GM21390 (cell line): ENCODE results near the gene ESRRA.
"Not testable (repeated sequence)": the region's sequence is repeated elsewhere in the genome, so short reads cannot be mapped to it uniquely, and the experiment has no call there.

Source experiments
- ATAC-seq: cut with Tn5 transposase; IDR thresholded peaks from one replicate; pipeline ENCODE4 v1.9.1; 2021; ENCODE audit not compliant: unreplicated experiment

ESRRA gene

GRCh38 chr11:64307795-64308194 lies 2.5 kb downstream of the ESRRA start:
- ATAC-seq: not testable (repeated sequence)

- no peak for ATAC-seq
These were observed 7.6 kb downstream of the ESRRA start for GRCh38 chr11:64312947-64313346.

GRCh38 chr11:64313491-64314145 lies 8.3 kb downstream of the ESRRA start:
- no peak for ATAC-seq

DNA sequence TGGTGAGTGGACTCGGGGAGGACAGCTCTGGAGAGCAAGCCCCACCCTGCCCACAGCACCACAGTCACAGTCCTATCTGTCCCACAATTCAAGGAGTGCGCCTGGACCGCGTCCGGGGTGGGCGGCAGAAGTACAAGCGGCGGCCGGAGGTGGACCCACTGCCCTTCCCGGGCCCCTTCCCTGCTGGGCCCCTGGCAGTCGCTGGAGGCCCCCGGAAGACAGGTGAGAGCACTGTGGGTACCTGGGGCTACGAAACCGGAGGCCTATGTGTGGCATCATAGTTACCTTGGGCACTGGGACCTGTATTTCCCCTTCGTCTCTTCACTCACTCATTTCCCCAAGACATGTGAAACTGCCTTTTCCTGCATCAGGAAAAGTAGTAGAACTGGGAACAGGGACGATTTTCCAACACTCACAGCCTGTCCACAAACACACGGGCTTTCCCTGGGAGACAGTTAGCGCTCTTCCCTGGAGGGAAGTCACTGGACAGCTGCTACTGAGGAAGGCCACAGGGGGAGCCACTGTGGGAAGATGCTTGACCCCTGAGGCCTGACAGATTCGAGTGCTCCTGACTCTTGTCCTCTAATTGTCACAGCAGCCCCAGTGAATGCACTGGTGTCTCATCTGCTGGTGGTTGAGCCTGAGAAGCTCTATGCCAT lies 9.0 kb downstream of the ESRRA start:
- ATAC-seq: no peak

DNA sequence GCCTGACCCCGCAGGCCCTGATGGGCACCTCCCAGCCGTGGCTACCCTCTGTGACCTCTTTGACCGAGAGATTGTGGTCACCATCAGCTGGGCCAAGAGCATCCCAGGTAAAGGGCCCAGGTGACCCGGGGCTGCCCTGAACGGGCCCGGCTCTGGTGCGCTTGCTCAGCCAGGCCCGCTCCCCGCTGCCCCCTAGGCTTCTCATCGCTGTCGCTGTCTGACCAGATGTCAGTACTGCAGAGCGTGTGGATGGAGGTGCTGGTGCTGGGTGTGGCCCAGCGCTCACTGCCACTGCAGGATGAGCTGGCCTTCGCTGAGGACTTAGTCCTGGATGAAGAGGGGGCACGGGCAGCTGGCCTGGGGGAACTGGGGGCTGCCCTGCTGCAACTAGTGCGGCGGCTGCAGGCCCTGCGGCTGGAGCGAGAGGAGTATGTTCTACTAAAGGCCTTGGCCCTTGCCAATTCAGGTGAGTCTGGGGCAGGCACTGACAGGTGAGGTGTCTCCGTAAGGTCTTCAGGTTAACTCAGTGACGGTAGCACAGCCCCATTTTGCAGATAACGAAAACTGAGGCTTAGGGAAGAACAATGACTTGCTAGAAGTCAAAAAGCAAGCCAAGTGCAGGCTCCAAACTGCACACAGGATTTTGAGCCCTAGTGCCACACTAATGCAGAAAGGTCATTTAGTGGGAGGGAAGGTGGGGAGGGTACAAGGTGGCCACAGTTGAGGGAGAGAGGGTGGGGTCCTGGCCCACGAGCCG lies 9.7 kb downstream of the ESRRA start:
- ATAC-seq: no peak

DNA sequence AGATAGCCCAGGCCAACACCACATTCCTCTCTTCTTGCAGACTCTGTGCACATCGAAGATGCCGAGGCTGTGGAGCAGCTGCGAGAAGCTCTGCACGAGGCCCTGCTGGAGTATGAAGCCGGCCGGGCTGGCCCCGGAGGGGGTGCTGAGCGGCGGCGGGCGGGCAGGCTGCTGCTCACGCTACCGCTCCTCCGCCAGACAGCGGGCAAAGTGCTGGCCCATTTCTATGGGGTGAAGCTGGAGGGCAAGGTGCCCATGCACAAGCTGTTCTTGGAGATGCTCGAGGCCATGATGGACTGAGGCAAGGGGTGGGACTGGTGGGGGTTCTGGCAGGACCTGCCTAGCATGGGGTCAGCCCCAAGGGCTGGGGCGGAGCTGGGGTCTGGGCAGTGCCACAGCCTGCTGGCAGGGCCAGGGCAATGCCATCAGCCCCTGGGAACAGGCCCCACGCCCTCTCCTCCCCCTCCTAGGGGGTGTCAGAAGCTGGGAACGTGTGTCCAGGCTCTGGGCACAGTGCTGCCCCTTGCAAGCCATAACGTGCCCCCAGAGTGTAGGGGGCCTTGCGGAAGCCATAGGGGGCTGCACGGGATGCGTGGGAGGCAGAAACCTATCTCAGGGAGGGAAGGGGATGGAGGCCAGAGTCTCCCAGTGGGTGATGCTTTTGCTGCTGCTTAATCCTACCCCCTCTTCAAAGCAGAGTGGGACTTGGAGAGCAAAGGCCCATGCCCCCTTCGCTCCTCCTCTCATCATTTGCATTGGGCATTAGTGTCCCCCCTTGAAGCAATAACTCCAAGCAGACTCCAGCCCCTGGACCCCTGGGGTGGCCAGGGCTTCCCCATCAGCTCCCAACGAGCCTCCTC lies 10.6 kb downstream of the ESRRA start:
- ATAC-seq: not testable (repeated sequence)

GRCh38 chr11:64316672-64317324 lies 11.5 kb downstream of the ESRRA start:
- peak; percentile 6 for ATAC-seq

- peak; percentile 53 for ATAC-seq
These were observed 12.1 kb downstream of the ESRRA start, which contains the start of gene TRMT112 for GRCh38 chr11:64317325-64317960. TSS of gene TRMT112 (minus strand) at chr11:64317559. CDS start at chr11:64317526, 33 bp downstream.

GRCh38 chr11:64317961-64318765 lies 12.8 kb downstream of the ESRRA start, which contains the start of gene PRDX5:
TSS of gene PRDX5 (plus strand) at chr11:64318121. CDS start at chr11:64318216, 95 bp downstream.
- peak; percentile 65 for ATAC-seq

- ATAC-seq: no peak
These were observed 13.7 kb downstream of the ESRRA start for GRCh38 chr11:64318766-64319761.

DNA sequence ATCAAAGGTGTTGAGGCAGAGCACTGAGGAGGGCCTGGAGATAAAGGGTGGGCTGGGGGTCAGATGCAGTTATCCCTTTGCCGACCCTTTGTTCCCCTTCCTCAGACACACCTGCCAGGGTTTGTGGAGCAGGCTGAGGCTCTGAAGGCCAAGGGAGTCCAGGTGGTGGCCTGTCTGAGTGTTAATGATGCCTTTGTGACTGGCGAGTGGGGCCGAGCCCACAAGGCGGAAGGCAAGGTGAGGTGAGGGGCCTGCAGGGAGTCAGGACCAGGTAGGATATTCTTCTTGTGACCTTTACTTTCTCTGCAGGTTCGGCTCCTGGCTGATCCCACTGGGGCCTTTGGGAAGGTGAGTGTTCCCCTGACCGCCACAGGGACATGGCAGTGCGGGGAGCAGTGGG lies 15.2 kb downstream of the ESRRA start:
- ATAC-seq: no peak

DNA sequence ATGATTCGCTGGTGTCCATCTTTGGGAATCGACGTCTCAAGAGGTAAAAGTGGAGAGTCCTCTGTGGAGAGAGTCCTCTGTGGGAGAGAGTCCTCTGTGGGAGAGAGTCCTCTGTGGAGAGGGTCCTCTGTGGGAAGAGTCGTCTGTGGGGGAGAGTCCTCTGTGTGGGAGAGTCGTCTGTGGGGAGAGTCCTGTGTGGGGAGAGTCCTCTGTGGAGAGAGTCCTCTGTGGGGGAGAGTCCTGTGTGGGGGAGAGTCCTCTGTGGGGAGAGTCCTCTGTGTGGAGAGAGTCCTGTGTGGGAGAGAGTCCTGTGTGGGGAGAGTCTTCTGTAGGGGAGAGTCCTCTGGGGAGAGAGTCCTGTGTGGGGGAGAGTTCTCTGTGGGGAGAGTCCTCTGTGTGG lies 15.7 kb downstream of the ESRRA start:
- ATAC-seq: no peak

DNA sequence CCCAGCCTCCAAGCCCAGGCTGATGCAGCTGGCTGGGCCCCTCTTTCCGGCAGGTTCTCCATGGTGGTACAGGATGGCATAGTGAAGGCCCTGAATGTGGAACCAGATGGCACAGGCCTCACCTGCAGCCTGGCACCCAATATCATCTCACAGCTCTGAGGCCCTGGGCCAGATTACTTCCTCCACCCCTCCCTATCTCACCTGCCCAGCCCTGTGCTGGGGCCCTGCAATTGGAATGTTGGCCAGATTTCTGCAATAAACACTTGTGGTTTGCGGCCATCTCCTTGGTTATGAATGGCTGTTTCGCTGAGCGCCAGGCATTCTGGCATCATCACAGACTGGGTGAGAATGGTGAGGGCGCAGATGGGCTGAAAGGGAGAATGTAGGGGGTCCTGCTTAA lies 16.2 kb downstream of the ESRRA start:
- ATAC-seq: no peak

- no peak for ATAC-seq
These were observed 17.6 kb downstream of the ESRRA start for GRCh38 chr11:64322925-64323260.

DNA sequence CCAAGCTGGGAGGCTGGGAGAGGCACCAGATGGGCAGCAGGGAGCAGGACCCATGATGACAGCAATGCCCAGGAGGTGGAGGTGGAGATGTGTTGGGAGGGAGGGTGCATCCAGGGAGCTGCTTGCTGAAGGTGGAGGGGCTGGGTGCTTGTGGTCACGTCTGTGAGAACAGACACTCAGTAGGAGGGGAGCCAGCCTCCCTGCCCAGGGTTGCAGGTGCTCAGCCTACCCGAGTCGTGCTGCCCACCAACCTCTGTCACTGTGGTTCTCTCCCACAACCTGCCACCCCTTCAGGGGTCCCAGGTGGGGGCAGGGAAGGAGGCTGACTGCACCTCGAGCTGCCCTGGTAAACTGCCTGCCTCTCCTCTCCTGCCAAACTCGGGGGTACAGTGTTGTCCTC lies 18.0 kb downstream of the ESRRA start:
- ATAC-seq: no peak

DNA sequence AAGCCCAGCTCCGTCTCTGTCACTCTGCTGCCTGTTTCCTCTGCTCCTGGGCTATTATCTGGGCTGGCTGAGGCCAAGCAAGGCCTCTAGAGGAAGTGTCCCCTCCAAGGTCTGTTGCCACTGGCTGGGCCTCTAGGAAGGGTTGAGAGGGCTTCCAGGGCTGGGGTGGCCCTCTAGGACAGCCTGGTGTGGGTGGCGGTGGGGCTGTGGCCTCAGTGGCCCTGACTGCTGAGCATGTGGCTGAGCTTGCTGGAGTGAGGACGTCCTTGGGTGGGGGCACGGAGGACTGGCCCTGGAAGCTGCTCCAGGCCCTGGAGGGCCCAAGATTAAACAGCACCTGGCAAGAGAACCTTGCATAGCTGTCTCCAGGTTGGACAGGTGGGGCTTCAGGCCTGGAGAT lies 18.7 kb downstream of the ESRRA start:
- ATAC-seq: not testable (repeated sequence)

GRCh38 chr11:64324692-64325469 lies 19.6 kb downstream of the ESRRA start:
- ATAC-seq: no peak
